NCI-H1694 treated with DMSO at 0.1 percent for 48 hours (cell line): ENCODE data around the gene POM121L2.
A peak's percentile ranks its signal among the peaks of the same experiment; 100 is the strongest.

Experiments
- DNase-seq: peaks from one replicate; lab custom pipeline; 2025; lab: John Stamatoyannopoulos, UW

Gene POM121L2

DNA sequence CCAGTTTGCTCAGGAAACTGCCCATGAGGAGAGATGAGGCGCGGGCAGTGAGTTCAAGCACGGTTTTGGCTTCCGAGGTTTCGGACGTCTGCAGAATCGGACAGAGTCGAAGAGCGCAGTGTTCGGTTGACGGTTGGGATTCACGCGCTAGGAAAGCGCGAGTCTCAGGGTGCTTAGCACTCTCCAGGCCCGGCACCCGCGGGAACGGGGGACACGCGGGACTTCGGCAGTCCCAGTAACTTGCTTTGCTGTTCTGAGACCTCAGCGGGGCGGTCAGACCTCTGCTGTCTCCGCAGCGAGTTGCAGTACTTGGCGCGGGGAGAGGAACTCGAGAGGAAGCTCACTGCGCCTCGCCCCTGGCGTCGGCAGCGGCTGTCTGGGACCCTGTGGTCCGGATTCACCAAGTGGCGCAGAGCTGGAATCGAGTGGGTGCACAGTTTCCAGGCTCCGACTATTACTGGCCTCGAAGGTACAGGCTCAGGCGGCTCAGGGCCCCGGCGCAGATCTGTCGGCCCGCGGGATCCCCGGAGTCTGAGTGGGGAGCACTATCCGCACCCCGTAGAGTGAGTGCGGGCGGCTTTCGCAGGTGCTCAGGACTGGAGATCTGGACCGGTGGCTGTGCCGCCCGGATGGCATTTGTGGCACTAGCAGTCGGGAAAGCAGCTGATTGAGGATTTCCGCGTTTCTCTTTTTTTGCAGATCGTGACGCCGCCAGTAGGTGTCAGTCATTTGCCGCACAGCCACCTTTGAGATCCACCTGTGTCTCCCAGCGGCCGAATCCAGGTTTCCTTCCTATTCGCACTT is at the start of gene POM121L2:
POM121L2 (minus strand) TSS at position 128 of the 804 bp plus-strand sequence; CDS start at position 25, 103 bp downstream.
- DNase-seq = no peak

GRCh38 chr6:27359231-27359630 is 47.2 kb upstream of the POM121L2 start:
- DNase-seq = no peak

DNA sequence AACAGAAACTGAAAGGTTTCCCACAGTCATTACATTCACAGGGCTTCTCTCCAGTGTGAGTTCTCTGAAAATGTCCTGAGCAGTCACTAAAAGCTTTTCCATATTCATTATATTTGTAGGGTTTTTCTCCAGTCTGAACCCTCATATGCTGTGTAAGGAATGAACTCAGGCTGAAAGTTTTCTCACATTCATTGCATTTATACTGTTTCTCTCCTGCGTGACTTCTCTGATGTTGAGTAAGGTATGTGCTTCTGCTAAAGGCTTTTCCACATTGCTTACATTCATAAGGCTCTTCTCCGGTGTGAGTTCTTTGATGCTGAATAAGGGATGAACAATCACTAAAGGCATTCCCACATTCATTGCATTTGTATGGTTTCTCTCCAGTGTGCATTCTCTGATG is 46.7 kb upstream of the POM121L2 start:
- DNase-seq = no peak

GRCh38 chr6:27352850-27353249 is 40.8 kb upstream of the POM121L2 start:
- no peak for DNase-seq

GRCh38 chr6:27334141-27334540 is 22.1 kb upstream of the POM121L2 start:
- DNase-seq = no peak

GRCh38 chr6:27333642-27334040 is 21.6 kb upstream of the POM121L2 start:
- no peak for DNase-seq

GRCh38 chr6:27332692-27333641 is 20.9 kb upstream of the POM121L2 start:
- peak; percentile 41 for DNase-seq

- DNase-seq = no peak
Observed at GRCh38 chr6:27327023-27327738, 15.1 kb upstream of the POM121L2 start.

DNA sequence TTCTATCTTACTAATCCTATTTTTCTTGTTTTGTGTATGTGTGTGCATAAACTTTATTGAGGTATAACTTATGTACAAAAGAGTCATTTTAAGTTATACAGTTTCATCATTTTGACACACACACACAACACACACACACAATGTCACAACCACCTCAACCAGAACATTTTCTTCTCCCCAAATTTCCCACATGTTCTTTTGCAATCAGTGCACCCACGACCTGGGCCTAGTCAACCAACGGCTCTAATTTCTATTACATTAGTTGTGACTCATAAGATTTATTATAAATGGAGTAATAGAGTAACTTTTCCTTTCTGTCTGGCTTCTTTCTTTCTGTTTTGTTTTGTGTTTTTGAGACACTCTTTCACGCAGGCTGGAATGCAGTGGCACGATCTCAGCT is 9.8 kb upstream of the POM121L2 start:
- no peak for DNase-seq

DNA sequence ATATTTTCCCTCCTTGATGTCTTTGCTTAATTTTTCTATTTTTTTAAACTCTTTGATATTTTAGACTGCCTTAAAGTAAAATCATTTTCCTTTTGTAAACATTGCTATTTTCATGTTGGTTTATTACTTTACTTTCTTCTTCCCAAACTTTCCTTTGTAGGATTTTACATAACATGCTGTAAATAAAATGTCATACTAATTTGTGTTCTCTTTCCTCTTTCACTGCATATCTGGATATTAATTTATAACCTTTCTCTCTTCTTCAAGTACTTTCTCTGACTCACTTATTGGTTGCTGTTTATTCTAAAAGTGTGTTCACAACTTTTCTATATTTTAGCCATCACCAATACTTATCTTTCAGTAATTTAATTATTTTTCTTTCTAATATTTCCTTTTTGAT is 9.3 kb upstream of the POM121L2 start:
- DNase-seq = no peak

DNA sequence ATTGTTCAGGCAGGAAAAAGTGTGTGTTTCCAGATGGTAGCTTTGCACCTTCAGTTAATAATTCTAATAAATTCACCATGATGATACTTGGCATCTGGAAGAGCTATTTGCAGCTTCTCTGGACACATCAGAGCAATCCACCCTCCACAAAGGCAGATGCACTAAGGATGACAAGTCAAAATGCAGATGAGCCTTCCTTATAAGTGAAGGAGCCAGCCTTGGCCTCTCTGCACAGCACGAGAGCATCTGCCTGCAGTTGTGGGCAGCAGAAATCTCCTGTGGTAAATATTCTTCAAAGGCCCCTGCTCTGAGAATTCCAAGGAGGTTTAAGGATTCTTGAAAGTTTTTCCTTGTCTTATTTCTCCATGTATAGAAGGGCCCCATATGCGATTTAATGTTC is 6.9 kb upstream of the POM121L2 start:
- DNase-seq = no peak

DNA sequence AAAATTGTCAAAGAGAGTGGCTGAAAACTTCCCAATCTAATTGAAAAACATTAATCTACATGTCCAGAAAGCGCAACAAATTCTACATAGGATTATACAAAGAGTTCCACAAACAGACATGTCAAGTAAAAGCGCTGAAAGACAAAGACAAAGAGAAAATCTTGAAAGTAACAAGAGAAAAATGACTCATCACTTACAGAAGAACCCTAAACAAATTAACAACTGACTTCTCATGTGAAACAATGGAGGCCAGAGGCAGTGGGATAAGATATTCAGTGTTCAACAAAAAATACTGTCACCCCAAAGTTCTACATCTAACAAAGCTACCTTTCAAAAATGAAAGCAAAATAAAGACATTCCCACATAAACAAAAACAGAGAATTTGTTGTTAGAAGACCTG is 2.0 kb upstream of the POM121L2 start:
- DNase-seq = no peak

- DNase-seq = no peak
Observed at GRCh38 chr6:27312950-27313271, 838 bp upstream of the POM121L2 start.

DNA sequence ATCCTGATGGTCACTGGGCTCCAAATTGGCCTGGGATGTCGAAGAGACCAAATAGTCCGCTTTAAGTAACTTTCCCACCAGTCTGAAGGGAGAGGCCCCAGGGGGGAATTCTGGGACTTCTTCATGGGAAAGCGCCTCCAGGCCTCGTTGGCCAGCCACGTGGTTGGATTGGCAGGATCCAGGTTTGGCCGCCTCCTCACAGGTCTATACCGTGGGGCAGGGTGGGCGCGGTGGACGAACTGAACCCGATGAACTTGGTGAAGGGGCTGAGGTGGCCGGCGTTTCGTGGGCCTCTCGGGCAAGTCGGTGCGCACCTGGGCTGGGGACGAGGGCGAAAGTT is 297 bp downstream of the POM121L2 start:
- DNase-seq = no peak

GRCh38 chr6:27303613-27304272 is 8.3 kb downstream of the POM121L2 start:
- no peak for DNase-seq

DNA sequence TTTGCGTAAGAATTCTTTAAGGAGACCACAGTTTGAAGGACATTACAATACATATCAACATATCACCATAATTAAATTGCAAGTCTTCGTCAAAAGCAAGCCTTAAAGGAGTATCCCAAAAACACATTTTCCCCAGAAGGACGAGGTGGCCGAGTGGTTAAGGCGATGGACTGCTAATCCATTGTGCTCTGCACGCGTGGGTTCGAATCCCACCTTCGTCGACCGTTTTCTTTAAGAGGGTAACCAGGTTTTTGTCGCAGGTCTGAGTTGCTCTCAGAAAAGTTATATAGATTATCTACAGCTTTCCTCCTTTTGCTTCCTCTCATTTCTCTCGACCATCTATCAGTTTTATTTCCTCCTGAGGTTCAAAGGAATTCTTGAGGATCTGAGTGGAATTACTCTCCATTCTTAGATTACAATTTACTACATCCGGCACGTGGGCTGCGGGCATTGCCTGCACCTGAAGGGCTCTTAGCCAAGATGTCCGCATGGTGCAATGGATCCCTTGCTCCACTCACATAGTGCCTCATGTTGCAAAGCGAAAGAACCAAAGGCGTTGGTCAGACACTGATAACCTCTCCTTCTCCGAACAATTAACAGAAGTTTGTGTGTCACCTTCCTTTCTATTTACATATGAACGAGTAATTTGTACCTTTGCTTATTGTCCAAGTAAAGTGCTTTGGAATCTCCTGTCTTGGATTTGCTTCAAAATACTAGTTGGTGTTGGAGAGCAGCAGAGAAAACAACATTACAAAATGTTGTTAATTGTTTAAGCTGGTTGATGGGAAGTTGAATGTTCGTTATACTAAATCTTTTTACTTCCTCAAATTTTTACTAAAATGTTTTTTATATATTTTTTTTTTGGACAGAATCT is 14.0 kb downstream of the POM121L2 start:
- no peak for DNase-seq

DNA sequence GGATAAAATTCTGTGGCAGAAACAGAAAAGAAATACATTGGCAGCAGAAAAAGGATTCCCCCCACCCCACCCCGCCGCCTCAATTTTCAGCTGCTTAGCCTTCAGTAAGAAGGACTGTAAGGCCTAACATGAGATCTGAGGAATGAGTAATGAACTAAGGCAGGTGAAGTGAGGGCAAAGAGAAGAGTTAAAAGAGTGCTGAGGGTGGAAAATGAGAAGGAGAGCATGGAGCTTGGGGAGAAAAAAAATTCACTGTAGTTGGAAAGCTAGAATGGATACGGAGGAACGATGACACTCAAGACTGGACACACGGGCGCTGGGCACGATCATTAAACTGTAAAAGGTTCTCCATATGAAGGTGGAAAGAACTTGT is 14.6 kb downstream of the POM121L2 start:
- DNase-seq = no peak

DNA sequence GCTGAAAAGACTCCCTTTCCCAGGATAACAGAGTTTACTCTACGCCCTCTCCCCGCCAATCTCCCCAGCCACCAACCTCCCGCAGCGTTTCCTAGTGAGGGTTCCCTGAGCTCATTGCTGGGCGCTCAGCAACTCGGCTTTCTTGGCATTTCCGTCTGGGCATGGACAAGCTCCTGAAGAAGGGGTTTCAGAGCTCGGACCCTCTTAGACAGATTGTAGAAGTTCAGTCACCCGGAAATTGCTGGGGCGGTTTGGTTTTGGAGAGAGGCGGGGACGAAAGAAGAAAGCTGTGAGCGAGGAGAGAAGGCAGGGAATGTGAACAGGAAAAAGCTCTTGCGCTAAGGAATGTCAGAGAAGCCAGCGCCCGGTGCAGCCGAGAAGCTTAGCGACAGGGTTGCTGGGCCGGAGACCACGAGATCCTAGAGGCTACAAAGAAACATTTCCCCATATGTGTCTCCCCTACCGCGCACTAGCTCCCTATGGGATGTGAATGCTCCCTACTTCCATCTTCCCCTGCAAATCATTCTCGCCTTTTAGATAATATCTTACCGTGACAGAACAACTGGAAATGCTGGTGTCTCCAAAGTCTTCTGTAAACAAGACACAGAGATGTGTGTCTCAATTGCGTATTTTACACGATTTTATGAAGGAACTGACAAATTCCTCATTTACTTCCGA is 15.8 kb downstream of the POM121L2 start:
- no peak for DNase-seq

- DNase-seq = no peak
Observed at GRCh38 chr6:27295301-27296079, 16.6 kb downstream of the POM121L2 start.

DNA sequence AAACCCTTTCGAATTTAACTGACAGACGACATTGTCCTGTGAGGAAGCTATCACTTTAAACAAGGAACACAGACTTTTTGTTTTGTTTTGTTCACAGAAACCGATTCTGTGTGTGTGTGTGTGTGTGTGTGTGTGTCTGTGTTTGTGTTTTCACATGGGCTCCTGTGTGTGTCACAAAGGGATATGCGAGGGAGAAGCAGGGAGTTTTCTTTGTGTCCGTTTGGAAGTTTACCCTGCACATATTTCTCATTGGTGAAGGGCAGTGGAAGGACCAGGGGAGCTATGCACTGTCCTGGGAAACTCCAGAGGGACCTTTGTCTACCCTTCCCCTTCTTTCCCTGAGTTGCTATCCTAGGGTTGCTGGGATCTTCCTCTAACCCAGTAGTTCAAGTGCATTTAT is 17.7 kb downstream of the POM121L2 start:
- DNase-seq = no peak
